Middle frontal gyrus (tissue), 1 donor: ENCODE results near the gene TAL1.
"Not testable (repeated sequence)": the region's sequence is repeated elsewhere in the genome, so short reads cannot be mapped to it uniquely, and the experiment has no call there.

Experiments used
- DNase-seq: peaks from one replicate; pipeline ENCODE4 v3.0.0-alpha.2; 2015; ENCODE audit warnings: low spot score; ENCODE audit errors: extremely low spot score

The TAL1 gene

GRCh38 chr1:47232187-47232874 lies at the start of gene TAL1:
TSS of gene TAL1 (minus strand) at chr1:47232225. CDS start at chr1:47225888, 6,337 bp downstream.
- DNase-seq = no peak

- no peak for DNase-seq
Observed at GRCh38 chr1:47280142-47280541, 48.1 kb upstream of the TAL1 start.

- no peak for DNase-seq
Observed at GRCh38 chr1:47276850-47277249, 44.8 kb upstream of the TAL1 start.

- DNase-seq = not testable (repeated sequence)
Observed at GRCh38 chr1:47275811-47276210, 43.8 kb upstream of the TAL1 start.

GRCh38 chr1:47265529-47265928 lies 33.5 kb upstream of the TAL1 start:
- DNase-seq = not testable (repeated sequence)

- DNase-seq = no peak
Observed at GRCh38 chr1:47262787-47263413, 30.9 kb upstream of the TAL1 start.

- DNase-seq = no peak
Observed at GRCh38 chr1:47257224-47257623, 25.2 kb upstream of the TAL1 start.

- DNase-seq = no peak
Observed at GRCh38 chr1:47252795-47253194, 20.8 kb upstream of the TAL1 start.

- DNase-seq = no peak
Observed at GRCh38 chr1:47252369-47252768, 20.3 kb upstream of the TAL1 start.

GRCh38 chr1:47249755-47250154 lies 17.7 kb upstream of the TAL1 start:
- DNase-seq = no peak

GRCh38 chr1:47244339-47244862 lies 12.4 kb upstream of the TAL1 start:
- no peak for DNase-seq

- no peak for DNase-seq
Observed at GRCh38 chr1:47243910-47244309, 11.9 kb upstream of the TAL1 start.

- DNase-seq = no peak
Observed at GRCh38 chr1:47241114-47242113, 9.4 kb upstream of the TAL1 start.

GRCh38 chr1:47238935-47239592 lies 7.0 kb upstream of the TAL1 start:
- no peak for DNase-seq

GRCh38 chr1:47235806-47236205 lies 3.8 kb upstream of the TAL1 start:
- DNase-seq = no peak

- DNase-seq = no peak
Observed at GRCh38 chr1:47235241-47235681, 3.2 kb upstream of the TAL1 start.

GRCh38 chr1:47233186-47233585 lies 1.2 kb upstream of the TAL1 start:
- DNase-seq = no peak

- DNase-seq = no peak
Observed at GRCh38 chr1:47231301-47232186, 481 bp downstream of the TAL1 start.

- DNase-seq = no peak
Observed at GRCh38 chr1:47230692-47231300, 1.2 kb downstream of the TAL1 start.
